Measurements from ENCODE around the gene UMODL1.

DNA sequence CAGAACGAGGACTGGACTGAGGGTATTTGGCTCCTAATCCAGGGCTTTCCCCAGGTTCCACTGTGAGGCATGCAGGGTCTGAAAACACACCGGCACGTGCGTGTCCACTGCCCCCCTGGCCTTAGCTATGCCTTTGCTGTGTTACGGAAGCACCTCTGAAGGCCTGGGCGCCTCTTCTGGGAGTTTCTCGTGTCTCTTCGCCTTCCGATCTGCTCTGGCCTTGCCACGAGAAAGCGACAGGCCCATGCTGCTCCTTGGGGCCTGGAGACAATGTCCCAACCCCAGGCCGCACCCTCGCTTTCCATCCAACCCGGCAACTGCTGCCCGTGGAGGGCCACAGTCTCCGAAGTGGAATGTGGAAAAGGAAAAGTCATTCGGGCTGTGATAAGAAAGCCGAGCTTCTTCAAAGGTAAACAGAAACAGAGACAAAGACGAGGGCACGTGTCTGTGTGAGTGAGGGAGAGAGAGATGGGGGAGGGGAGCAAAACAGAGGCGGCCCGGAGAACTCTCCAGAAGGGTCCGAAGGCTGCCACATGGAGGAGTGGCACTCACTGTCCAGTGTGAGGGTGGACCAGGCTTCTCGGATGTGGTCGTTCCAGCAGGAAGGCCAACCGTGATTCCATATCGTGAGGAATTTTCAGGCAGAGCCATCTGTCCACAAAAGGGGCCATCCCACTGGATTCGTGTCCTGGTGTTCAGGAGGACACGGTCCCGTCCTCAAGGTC is 3.4 kb upstream of the UMODL1 start:
- TF ChIP-seq, protein P1, sequence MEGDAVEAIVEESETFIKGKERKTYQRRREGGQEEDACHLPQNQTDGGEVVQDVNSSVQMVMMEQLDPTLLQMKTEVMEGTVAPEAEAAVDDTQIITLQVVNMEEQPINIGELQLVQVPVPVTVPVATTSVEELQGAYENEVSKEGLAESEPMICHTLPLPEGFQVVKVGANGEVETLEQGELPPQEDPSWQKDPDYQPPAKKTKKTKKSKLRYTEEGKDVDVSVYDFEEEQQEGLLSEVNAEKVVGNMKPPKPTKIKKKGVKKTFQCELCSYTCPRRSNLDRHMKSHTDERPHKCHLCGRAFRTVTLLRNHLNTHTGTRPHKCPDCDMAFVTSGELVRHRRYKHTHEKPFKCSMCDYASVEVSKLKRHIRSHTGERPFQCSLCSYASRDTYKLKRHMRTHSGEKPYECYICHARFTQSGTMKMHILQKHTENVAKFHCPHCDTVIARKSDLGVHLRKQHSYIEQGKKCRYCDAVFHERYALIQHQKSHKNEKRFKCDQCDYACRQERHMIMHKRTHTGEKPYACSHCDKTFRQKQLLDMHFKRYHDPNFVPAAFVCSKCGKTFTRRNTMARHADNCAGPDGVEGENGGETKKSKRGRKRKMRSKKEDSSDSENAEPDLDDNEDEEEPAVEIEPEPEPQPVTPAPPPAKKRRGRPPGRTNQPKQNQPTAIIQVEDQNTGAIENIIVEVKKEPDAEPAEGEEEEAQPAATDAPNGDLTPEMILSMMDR (conservative IDR thresholded peaks at IDR 0.05 in 1 of 2, IDR thresholded peaks at IDR 0.05 in 1 of 2; ENCODE audit: low read depth in 1 of 2, low read length in 2 of 2) = no peak
- TF ChIP-seq EZH2 (IDR thresholded peaks at IDR 0.05; ENCODE audit: low read length, missing control alignments) = no peak

Measured in fibroblast of lung (primary cell).